Naive thymus-derived CD8-positive, alpha-beta T cell (primary cell): ENCODE data around the gene KRTAP5-1. TPM values are rescaled to one million over a fixed set of nuclear protein-coding genes. Genes with fewer than 3 reads are reported as not detected.
"Not testable (repeated sequence)": the region's sequence is repeated elsewhere in the genome, so short reads cannot be mapped to it uniquely, and the experiment has no call there.

Source experiments
- ATAC-seq, 2 donors: fragments of 150-1000 bp; cut with Tn5 transposase in 1 of 2; sonication (Bioruptor Pico), chemical (Tn5 transposase) in 1 of 2; 1 replicate in 1 of 2; 2 replicates in 1 of 2; pipeline ENCODE4 v1.10.0; 2021; ENCODE audit warnings: mild to moderate bottlenecking in 2 of 2, moderate library complexity in 2 of 2
- POLR2A ChIA-PET: fragments of 350-600 bp; sonication (Branson Sonifier 250); formaldehyde crosslinking; loops from one replicate; lab custom pipeline; 2021; ENCODE audit warnings: antibody characterized with exemption; lab: Charles Lee
- DNase-seq, 10 donors: peaks; one replicate each; pipeline versions ENCODE4 v3.0.0 to v3.0.0-alpha.2; 2020 to 2022
- H3K27ac Mint-ChIP-seq, 10 donors: one replicate each; pipeline ENCODE4 v1.8.0; 2020 to 2022; ENCODE audit warnings: mild to moderate bottlenecking in 10 of 10, mixed read lengths in 10 of 10, moderate library complexity in 4 of 10, inconsistent platforms in 1 of 10
- H3K27me3 Mint-ChIP-seq, 5 donors: one replicate each; pipeline ENCODE4 v1.8.0; 2021 to 2022; ENCODE audit warnings: mixed read lengths in 5 of 5
- H3K36me3 Mint-ChIP-seq, 3 donors: one replicate each; pipeline ENCODE4 v1.8.0; 2020 to 2022; ENCODE audit warnings: mixed read lengths in 3 of 3, mild to moderate bottlenecking in 2 of 3, inconsistent platforms in 1 of 3
- H3K4me1 Mint-ChIP-seq, 4 donors: one replicate each; pipeline ENCODE4 v1.8.0; 2021 to 2022; ENCODE audit warnings: mixed read lengths in 4 of 4
- H3K4me3 Mint-ChIP-seq, 10 donors: one replicate each; pipeline ENCODE4 v1.8.0; 2020 to 2022; ENCODE audit warnings: mild to moderate bottlenecking in 10 of 10, mixed read lengths in 10 of 10, moderate library complexity in 6 of 10, inconsistent platforms in 1 of 10
- H3K9me3 Mint-ChIP-seq, 9 donors: one replicate each; pipeline ENCODE4 v1.8.0; 2020 to 2022; ENCODE audit warnings: mixed read lengths in 9 of 9, mild to moderate bottlenecking in 3 of 9, inconsistent platforms in 1 of 9, moderate library complexity in 1 of 9
- polyA plus RNA-seq, 3 donors: library from polyadenylated mRNA; unstranded; fragments of 300-500 nt; fragmentation: Illumina TruSeq; gene quantifications; one replicate each; pipeline ENCODE4 v1.2.3, GENCODE V29; 2021
- total RNA-seq, 8 experiments: library from RNA in 2 of 8; stranded (reverse) in 2 of 8; gene quantifications; one replicate each; pipeline ENCODE4 v1.2.3 and lab custom pipeline; 2021 to 2026

Gene KRTAP5-1
- not detected for total RNA-seq
- not detected for polyA plus RNA-seq
- total RNA-seq (lab: John Stamatoyannopoulos, UW) = 0 reads per million in 6 experiments

DNA sequence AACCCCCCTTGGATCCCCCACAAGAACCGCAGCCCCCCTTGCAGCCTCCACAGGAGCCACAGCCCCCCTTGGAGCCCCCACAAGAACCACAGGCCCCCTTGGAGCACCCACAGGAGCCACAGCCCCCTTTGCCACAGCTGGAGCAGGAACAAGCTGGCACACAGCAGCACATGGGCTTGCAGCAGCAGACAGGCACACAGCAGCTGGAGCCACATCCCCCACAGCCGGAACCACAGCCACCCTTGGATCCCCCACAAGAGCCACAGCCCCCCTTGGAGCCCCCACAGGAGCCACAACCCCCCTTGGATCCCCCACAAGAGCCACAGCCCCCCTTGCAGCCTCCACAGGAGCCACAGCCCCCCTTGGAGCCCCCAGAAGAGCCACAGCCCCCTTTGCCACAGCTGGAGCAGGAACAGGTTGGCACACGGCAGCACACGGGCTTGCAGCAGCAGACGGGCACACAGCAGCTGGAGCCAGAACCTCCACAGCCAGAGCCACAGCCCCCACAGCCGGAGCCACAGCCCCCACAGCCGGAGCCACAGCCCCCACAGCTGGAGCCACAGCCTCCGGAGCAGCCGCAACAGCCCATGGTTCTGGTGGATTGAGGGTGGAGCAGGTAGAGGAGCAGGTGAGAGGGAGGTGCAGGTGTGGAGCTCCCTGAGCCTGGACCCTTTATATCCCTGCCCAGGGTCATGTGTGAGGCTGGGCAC lies at the start of gene KRTAP5-1:
KRTAP5-1 (minus strand) TSS at position 623 of the 710 bp plus-strand sequence; CDS start at position 589, 34 bp downstream.
- peaks cover 13 to 33% (median 28%) of the 10 kb centered on the region in 4 donors for H3K4me1 Mint-ChIP-seq
- H3K36me3 Mint-ChIP-seq = not testable (repeated sequence)
- DNase-seq (peak in 2 of 10 donors; percentile 14 to 17), ATAC-seq (peak in 1 of 2 donors; percentile 38)
- POLR2A ChIA-PET = interaction anchor here (0.8 kb wide), 1 partner anchor 10 kb away, joined by 4 read pairs; no protein-coding TSS in a partner anchor
- peaks cover 0 to 14% (median 2%) of the 10 kb centered on the region in 9 donors for H3K9me3 Mint-ChIP-seq
- peak within 1 kb of the TSS in 5 of 10 donors; percentile 18 to 55 (median 43) for H3K4me3 Mint-ChIP-seq
- peak within 1 kb of the TSS in 2 of 10 donors; percentile 76 to 85 for H3K27ac Mint-ChIP-seq
- H3K27me3 Mint-ChIP-seq = peaks cover 7 to 31% (median 15%) of the 10 kb centered on the region in 5 donors

GRCh38 chr11:1633864-1634263 lies 48.8 kb upstream of the KRTAP5-1 start:
- H3K36me3 Mint-ChIP-seq = no peaks in the 10 kb centered on the region
- H3K9me3 Mint-ChIP-seq = no peaks in the 10 kb centered on the region
- ATAC-seq = no peak
- H3K4me3 Mint-ChIP-seq = no peak overlapping the region
- no peak overlapping the region for H3K27ac Mint-ChIP-seq
- POLR2A ChIA-PET = no interaction called here
- DNase-seq = no peak
- peaks cover 3 to 16% (median 10%) of the 10 kb centered on the region in 4 donors for H3K4me1 Mint-ChIP-seq
- H3K27me3 Mint-ChIP-seq = peaks cover 17 to 44% (median 25%) of the 10 kb centered on the region in 5 donors

DNA sequence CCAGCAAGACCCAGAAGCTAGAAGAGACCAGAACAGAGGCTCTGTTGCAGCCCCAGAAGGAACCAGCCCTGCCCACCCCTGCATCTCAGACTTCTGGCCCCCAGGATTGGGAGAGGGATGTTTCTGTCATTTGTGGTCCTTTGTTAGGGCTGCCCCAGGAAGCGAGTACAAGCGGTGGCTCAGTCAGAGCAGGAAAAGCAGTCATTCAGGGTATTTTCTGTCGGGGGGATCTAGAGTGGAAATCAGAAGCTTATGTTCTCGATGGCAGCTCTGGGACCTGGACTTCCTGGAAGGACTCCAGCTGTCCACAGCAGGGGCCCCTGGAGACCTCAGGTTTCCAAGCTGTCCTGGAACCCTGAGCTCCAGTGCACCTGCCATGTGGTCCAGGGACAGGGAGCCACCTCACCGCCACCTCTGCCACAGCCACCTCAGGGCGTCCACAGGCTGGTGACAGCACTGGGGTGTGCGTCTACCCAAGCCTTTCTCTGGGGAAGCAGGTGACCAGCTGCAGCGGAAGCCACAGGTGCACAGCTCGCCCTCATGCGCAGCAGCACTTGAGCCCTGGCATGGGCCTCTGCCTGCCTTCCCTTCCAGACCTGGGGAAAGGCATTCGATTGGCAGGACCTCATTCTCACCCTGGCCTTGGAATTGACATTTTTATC lies 47.1 kb upstream of the KRTAP5-1 start:
- DNase-seq = no peak
- H3K9me3 Mint-ChIP-seq = no peaks in the 10 kb centered on the region
- H3K4me3 Mint-ChIP-seq = peak overlapping the region in 3 of 10 donors; percentile 10 to 53 (median 14)
- no peak for ATAC-seq
- H3K27me3 Mint-ChIP-seq = peaks cover 17 to 44% (median 25%) of the 10 kb centered on the region in 5 donors
- H3K27ac Mint-ChIP-seq = no peak overlapping the region
- H3K36me3 Mint-ChIP-seq = no peaks in the 10 kb centered on the region
- H3K4me1 Mint-ChIP-seq = peaks cover 4 to 19% (median 10%) of the 10 kb centered on the region in 4 donors
- POLR2A ChIA-PET = interaction anchor here (1.1 kb wide), 1 partner anchor 43 kb away, joined by 3 read pairs; no protein-coding TSS in a partner anchor

DNA sequence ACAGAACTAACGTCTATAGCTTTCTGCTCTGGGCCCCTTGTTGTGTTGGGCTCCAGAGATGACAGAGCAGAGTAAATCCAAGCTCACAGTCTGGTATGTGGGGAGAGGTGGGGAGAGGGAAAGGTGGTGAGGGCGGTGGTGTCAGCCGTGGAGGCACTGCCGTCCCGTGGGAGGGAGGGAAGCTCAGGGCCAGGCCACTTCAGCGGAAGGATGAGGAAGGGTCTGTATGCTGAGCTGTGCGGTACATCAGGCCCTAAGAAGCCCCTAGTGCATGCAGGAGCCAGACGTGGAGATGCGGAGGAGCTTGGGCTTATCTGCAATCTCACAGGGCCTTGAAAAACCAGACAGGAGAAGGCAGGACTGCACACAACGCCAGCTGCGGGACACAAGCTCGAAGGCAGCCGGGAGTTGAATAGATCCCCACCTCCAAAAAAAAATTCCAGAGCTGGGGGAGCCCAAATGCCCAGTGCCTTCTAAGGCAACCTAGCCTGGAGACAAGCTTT lies 46.0 kb upstream of the KRTAP5-1 start:
- H3K27ac Mint-ChIP-seq = no peak overlapping the region
- no peaks in the 10 kb centered on the region for H3K36me3 Mint-ChIP-seq
- no peak for ATAC-seq
- DNase-seq = no peak
- peaks cover 4 to 19% (median 10%) of the 10 kb centered on the region in 4 donors for H3K4me1 Mint-ChIP-seq
- H3K27me3 Mint-ChIP-seq = peaks cover 17 to 43% (median 23%) of the 10 kb centered on the region in 5 donors
- POLR2A ChIA-PET = interaction anchor here (1.1 kb wide), 1 partner anchor 42 kb away, joined by 3 read pairs; no protein-coding TSS in a partner anchor
- no peaks in the 10 kb centered on the region for H3K9me3 Mint-ChIP-seq
- no peak overlapping the region for H3K4me3 Mint-ChIP-seq

- H3K36me3 Mint-ChIP-seq = no peaks in the 10 kb centered on the region
- POLR2A ChIA-PET = no interaction called here
- H3K4me1 Mint-ChIP-seq = peaks cover 4 to 19% (median 10%) of the 10 kb centered on the region in 4 donors
- ATAC-seq (no peak), DNase-seq (no peak)
- H3K4me3 Mint-ChIP-seq = no peak overlapping the region
- peaks cover 15 to 43% (median 26%) of the 10 kb centered on the region in 5 donors for H3K27me3 Mint-ChIP-seq
- H3K27ac Mint-ChIP-seq = no peak overlapping the region
- no peaks in the 10 kb centered on the region for H3K9me3 Mint-ChIP-seq
Measured at GRCh38 chr11:1630271-1630670, 45.2 kb upstream of the KRTAP5-1 start.

DNA sequence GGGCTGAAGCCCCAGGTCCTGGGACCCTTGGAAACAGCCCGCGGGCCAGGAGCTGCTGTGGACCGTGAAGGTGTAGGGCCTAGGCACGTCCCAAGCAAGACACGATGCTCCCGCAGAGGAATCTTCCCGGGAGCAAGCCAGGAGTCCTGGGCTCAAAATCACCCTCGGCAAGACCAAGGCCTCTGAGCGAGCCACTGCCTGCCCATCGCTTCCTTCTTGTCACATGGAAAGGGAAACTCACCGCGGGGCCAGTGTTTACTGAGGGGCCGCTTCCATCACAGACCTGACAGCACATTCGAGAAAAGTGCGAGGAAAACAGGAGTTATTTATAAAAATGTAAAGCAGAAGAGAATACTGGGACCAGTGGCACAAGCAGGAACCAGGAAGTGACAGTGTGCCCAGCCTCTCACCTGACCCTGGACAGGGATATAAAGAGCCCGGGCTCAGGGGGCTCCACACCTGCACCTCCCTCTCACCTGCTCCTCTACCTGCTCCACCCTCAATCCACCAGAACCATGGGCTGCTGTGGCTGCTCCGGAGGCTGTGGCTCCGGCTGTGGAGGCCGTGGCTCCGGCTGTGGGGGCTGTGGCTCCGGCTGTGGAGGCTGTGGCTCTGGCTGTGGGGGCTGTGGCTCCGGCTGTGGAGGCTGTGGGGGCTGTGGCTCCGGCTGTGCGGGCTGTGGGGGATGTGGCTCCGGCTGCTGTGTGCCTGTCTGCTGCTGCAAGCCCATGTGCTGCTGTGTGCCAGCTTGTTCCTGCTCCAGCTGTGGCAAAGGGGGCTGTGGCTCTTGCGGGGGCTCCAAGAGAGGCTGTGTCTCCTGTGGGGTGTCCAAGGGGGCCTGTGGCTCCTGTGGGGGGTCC lies 44.5 kb upstream of the KRTAP5-1 start, which contains the start of gene KRTAP5-5:
KRTAP5-5 (plus strand) TSS at position 450 of the 860 bp plus-strand sequence; CDS start at position 516, 66 bp downstream.
- POLR2A ChIA-PET = no interaction called here
- Mint-ChIP-seq H3K9me3 (no peaks in the 10 kb centered on the region), H3K4me1 (peaks cover 4 to 19% (median 10%) of the 10 kb centered on the region in 4 donors), H3K4me3 (no peak within 1 kb of the TSS), H3K27ac (no peak within 1 kb of the TSS), H3K36me3 (no peaks in the 10 kb centered on the region), H3K27me3 (peaks cover 15 to 41% (median 23%) of the 10 kb centered on the region in 5 donors)
- DNase-seq = no peak
- no peak for ATAC-seq

DNA sequence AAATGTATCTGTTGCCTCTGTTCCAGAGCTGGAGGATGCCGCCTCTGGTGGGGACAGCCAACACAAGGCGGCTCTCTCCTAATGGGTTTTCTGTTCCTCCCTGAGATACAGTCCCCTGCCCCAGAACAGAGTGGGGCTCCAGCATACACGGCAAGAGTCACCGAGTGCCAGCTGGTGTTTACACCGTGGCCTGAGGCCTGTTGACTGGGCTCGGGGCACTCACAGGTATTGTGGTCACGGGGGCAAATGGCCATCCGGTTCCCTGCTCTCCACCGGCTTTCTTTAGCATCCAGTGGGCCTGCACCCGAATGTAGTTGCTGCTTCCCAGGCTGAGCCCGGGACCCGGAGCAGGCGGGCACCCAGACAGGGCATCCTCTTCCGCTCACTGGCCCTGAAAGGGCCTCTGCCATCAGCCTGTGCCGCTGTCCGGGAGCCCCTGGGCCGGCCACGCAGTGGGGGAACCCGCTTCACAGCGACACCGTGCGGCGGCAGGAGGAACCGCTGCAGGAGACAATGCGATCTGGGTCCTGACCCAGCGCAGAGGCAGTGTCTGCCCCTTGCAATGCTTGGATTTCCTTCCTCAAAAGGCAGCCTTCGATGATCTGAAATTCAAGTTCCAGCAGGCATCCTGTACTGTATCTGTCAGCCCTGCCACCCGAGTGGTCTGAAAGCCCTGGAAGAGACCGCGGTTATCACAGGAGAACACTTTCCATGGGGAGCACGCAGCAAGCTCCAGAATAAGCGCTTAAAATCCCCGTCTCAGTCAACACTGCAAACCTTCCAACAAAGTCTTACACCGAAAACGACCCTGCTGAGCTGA lies 43.6 kb upstream of the KRTAP5-1 start:
- H3K4me3 Mint-ChIP-seq = no peak overlapping the region
- no peaks in the 10 kb centered on the region for H3K9me3 Mint-ChIP-seq
- POLR2A ChIA-PET = no interaction called here
- DNase-seq (peak in 9 of 10 donors; percentile 29 to 70 (median 57)), ATAC-seq (peak; percentile 81 to 97)
- peaks cover 4 to 19% (median 10%) of the 10 kb centered on the region in 4 donors for H3K4me1 Mint-ChIP-seq
- peaks cover 15 to 36% (median 23%) of the 10 kb centered on the region in 5 donors for H3K27me3 Mint-ChIP-seq
- H3K27ac Mint-ChIP-seq = no peak overlapping the region
- no peaks in the 10 kb centered on the region for H3K36me3 Mint-ChIP-seq

DNA sequence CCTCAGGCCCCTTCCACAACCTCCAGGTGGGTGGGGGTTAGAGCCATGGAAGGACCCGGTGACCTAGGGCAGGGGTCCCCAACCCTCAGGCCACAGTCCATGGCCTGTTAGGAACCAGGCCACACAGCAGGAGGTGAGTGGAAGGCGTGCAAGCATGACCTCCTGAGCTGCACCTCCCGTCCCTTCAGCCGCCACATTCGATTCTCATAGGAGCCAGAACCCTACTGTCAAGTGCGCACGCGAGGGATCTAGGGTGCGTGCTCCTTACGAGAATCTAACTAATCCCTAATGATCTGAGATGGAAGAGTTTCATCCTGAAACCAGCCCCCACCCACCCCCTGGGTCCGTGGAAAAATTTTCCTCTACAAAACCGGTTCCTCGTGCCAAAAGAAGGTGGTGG lies 40.5 kb upstream of the KRTAP5-1 start:
- Mint-ChIP-seq H3K27me3 (peaks cover 6 to 20% (median 14%) of the 10 kb centered on the region in 5 donors), H3K36me3 (no peaks in the 10 kb centered on the region), H3K9me3 (no peaks in the 10 kb centered on the region), H3K27ac (peak overlapping the region in 1 of 10 donors; percentile 29), H3K4me1 (peaks cover 0 to 10% (median 3%) of the 10 kb centered on the region in 4 donors), H3K4me3 (no peak overlapping the region)
- no peak for ATAC-seq
- POLR2A ChIA-PET = interaction anchor here (1.0 kb wide), 1 partner anchor 32 kb away, joined by 5 read pairs; no protein-coding TSS in a partner anchor
- DNase-seq = no peak

DNA sequence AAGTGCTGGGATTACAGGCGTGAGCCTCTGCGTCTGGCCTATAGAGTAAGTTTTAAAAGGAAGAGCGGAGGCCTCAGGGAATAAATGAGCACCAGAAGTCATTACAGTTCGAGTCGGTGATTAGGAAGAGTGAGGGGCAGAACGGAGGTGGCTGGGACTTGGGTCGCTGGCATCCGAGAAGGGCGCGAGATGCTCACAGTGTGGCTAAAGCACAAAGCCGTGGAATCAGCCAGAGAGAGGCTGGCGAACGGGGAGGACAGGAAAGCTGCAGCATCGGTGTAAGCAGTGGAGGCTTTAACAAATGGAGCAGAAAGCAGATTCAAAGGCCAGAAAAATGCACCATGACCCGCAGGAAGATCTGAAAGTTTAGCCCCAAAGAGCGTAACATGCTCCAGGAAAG lies 39.5 kb upstream of the KRTAP5-1 start:
- H3K4me3 Mint-ChIP-seq = no peak overlapping the region
- DNase-seq (no peak), ATAC-seq (no peak)
- no peaks in the 10 kb centered on the region for H3K9me3 Mint-ChIP-seq
- no peak overlapping the region for H3K27ac Mint-ChIP-seq
- H3K36me3 Mint-ChIP-seq = no peaks in the 10 kb centered on the region
- peaks cover 4 to 18% (median 14%) of the 10 kb centered on the region in 5 donors for H3K27me3 Mint-ChIP-seq
- H3K4me1 Mint-ChIP-seq = peaks cover 0 to 9% (median 2%) of the 10 kb centered on the region in 4 donors
- POLR2A ChIA-PET = no interaction called here

DNA sequence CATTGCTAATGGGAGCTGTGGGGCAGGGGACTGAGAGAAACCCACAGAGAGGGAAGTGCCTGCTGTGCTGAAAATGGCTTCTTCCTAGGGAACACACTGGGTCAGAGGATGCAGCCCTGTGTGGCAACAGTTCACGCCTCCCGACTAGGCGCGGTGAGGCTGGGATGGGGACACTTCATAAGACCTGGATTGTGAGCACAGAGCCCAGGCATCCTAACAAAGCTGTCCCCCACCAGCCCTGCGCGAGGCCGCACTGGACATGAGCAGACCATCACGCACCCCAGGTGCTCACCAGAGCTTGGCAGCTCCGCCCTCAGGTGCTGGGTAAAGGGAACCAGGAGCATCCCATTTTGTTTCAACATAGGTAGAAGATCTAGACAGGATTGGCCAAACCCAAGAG lies 38.6 kb upstream of the KRTAP5-1 start:
- DNase-seq (no peak), ATAC-seq (no peak)
- H3K27me3 Mint-ChIP-seq = peaks cover 7 to 14% (median 12%) of the 10 kb centered on the region in 5 donors
- no peaks in the 10 kb centered on the region for H3K36me3 Mint-ChIP-seq
- H3K4me3 Mint-ChIP-seq = no peak overlapping the region
- peaks cover 0 to 6% (median 4%) of the 10 kb centered on the region in 4 donors for H3K4me1 Mint-ChIP-seq
- H3K27ac Mint-ChIP-seq = no peak overlapping the region
- no peaks in the 10 kb centered on the region for H3K9me3 Mint-ChIP-seq
- POLR2A ChIA-PET = no interaction called here

GRCh38 chr11:1622086-1622485 lies 37.0 kb upstream of the KRTAP5-1 start, which contains the start of gene KRTAP5-4:
TSS of gene KRTAP5-4 (minus strand) at chr11:1622138. CDS start at chr11:1622093, 45 bp downstream.
- Mint-ChIP-seq H3K9me3 (no peaks in the 10 kb centered on the region), H3K27ac (peak within 1 kb of the TSS in 1 of 10 donors; percentile 28), H3K36me3 (no peaks in the 10 kb centered on the region), H3K4me3 (no peak within 1 kb of the TSS), H3K27me3 (peaks cover 10 to 20% (median 14%) of the 10 kb centered on the region in 5 donors), H3K4me1 (peaks cover 0 to 6% (median 3%) of the 10 kb centered on the region in 4 donors)
- DNase-seq (no peak), ATAC-seq (no peak)
- POLR2A ChIA-PET = no interaction called here
